Body of pancreas (tissue), 4 donors: ENCODE measurements around the gene LMTK2. TPM values are rescaled to one million over a fixed set of nuclear protein-coding genes. Genes with fewer than 3 reads are reported as not detected.

ENCODE experiments used
- ATAC-seq: fragments of 150-250 bp; one replicate; pipeline ENCODE4 v1.9.1; 2016
- DNase-seq, 4 donors: peaks; one replicate each; pipeline ENCODE4 v3.0.0-alpha.2; 2019
- H3K27ac ChIP-seq, 4 donors: fragments of 200-600 bp; sonication (generic); 1 replicate in 3 of 4; 2 replicates in 1 of 4; pipeline versions ENCODE4 v1.5.1 to v1.6.1; 2016 to 2019; ENCODE audit warnings: mild to moderate bottlenecking in 1 of 4, mixed read lengths in 1 of 4, moderate library complexity in 1 of 4
- H3K27me3 ChIP-seq, 2 donors: fragments of 200-600 bp; sonication (generic); one replicate each; pipeline ENCODE4 v1.6.0; 2016; ENCODE audit warnings: mild to moderate bottlenecking in 1 of 2
- H3K36me3 ChIP-seq, 2 donors: fragments of 200-600 bp; sonication (generic); replicated peaks in 1 of 2; 2 replicates each; pipeline ENCODE4 v1.5.1; 2016; ENCODE audit warnings: low read depth in 2 of 2; ENCODE audit not compliant: insufficient read depth in 1 of 2
- H3K4me1 ChIP-seq: fragments of 200-600 bp; sonication (generic); one replicate; pipeline ENCODE4 v1.6.0; 2016
- H3K4me3 ChIP-seq, 2 donors: fragments of 200-600 bp; sonication (generic); 1 replicate in 1 of 2; 2 replicates in 1 of 2; pipeline ENCODE4 v1.5.1; 2016 to 2019
- H3K9me3 ChIP-seq, 3 donors: fragments of 200-600 bp; sonication (generic); 1 replicate in 2 of 3; 2 replicates in 1 of 3; pipeline ENCODE4 v1.5.1; 2016
- CTCF ChIP-seq, 7 experiments: fragments of 450-650 bp in 4 of 7; fragments of 200-600 bp in 3 of 7; sonication (generic) in 3 of 7; IDR thresholded peaks; one replicate each; pipeline ENCODE4 v1.5.1; 2016 to 2019; ENCODE audit warnings: antibody characterized with exemption in 7 of 7
- POLR2A ChIP-seq, 3 donors: fragments of 450-650 bp; IDR thresholded peaks; one replicate each; pipeline ENCODE4 v1.6.1; 2016; ENCODE audit warnings: antibody characterized with exemption in 3 of 3, mild to moderate bottlenecking in 2 of 3
- WGBS, 2 donors: methylation state at CpG; one replicate each; pipeline ENCODE4 v1.1.5; 2017; 5-methylcytosine and 5-hydroxymethylcytosine counted together
- intact Hi-C: fragments of 100-400 bp; cut with DNase I; formaldehyde crosslinking; loops from one replicate; pipeline ENCODE4 v1.15.1; 2023
- total RNA-seq, 2 donors: library from RNA; depleted of rRNA; stranded (reverse); fragments of >200 nt; gene quantifications; one replicate each; pipeline ENCODE4 v1.1.0, GENCODE V29; 2016

The LMTK2 gene
- total RNA-seq, 2 donors from 2014 or later = 19.7 to 23.1 TPM

- ATAC-seq (no peak), DNase-seq (no peak)
- Histone ChIP-seq H3K27me3 (no peaks in the 10 kb centered on the region), H3K27ac (peak overlapping the region; percentile 39 to 91 (median 86)), H3K36me3 (no peaks in the 10 kb centered on the region), H3K4me3 (no peak overlapping the region), H3K4me1 (peaks cover 81% of the 10 kb centered on the region), H3K9me3 (no peaks in the 10 kb centered on the region)
- intact Hi-C loops = no loop called here
- WGBS, 2 donors = 93 to 95% methylated on average over 24 of the region's 24 CpGs
- TF ChIP-seq CTCF (IDR thresholded peaks at IDR 0.05) = no peak
- TF ChIP-seq POLR2A (IDR thresholded peaks at IDR 0.05) = no peak
Observed at GRCh38 chr7:98171449-98171848, 64.8 kb downstream of the LMTK2 start.

GRCh38 chr7:98174334-98175259 lies 67.9 kb downstream of the LMTK2 start:
- no peaks in the 10 kb centered on the region for H3K36me3 ChIP-seq
- WGBS, 2 donors = 55 to 56% methylated on average over 15 to 20 of the region's 20 CpGs
- intact Hi-C loops = no loop called here
- peak overlapping the region; percentile 82 to 91 (median 86) for H3K27ac ChIP-seq
- TF ChIP-seq POLR2A (IDR thresholded peaks at IDR 0.05) (peak in 2 of 3 donors; percentile 44 to 46), CTCF (IDR thresholded peaks at IDR 0.05) (peak in 6 of 7 experiments; percentile 13 to 60 (median 52))
- H3K9me3 ChIP-seq = no peaks in the 10 kb centered on the region
- DNase-seq = peak; percentile 88 to 95 (median 94)
- H3K27me3 ChIP-seq = no peaks in the 10 kb centered on the region
- no peak overlapping the region for H3K4me3 ChIP-seq
- H3K4me1 ChIP-seq = peaks cover 96% of the 10 kb centered on the region
- peak; percentile 63 for ATAC-seq

- ATAC-seq = no peak
- WGBS, 2 donors = 78 to 80% methylated on average over 8 of the region's 8 CpGs
- Histone ChIP-seq H3K27me3 (no peaks in the 10 kb centered on the region), H3K4me3 (no peak overlapping the region), H3K9me3 (no peaks in the 10 kb centered on the region), H3K4me1 (peaks cover 94% of the 10 kb centered on the region), H3K27ac (peak overlapping the region; percentile 82 to 91 (median 86)), H3K36me3 (no peaks in the 10 kb centered on the region)
- TF ChIP-seq CTCF (IDR thresholded peaks at IDR 0.05) (no peak), POLR2A (IDR thresholded peaks at IDR 0.05) (no peak)
- no peak for DNase-seq
- intact Hi-C loops = no loop called here
Observed at GRCh38 chr7:98175260-98175940, 68.7 kb downstream of the LMTK2 start.

- TF ChIP-seq CTCF (IDR thresholded peaks at IDR 0.05) = no peak
- TF ChIP-seq POLR2A (IDR thresholded peaks at IDR 0.05) = no peak
- 40 to 50% methylated on average over 6 of the region's 6 CpGs for WGBS, 2 donors
- peak overlapping the region; percentile 91 to 95 (median 92) for H3K27ac ChIP-seq
- H3K4me1 ChIP-seq = peaks cover 83% of the 10 kb centered on the region
- intact Hi-C loops = no loop called here
- no peaks in the 10 kb centered on the region for H3K36me3 ChIP-seq
- DNase-seq (peak in 3 of 4 donors; percentile 48 to 70 (median 49)), ATAC-seq (peak; percentile 40)
- H3K4me3 ChIP-seq = no peak overlapping the region
- no peaks in the 10 kb centered on the region for H3K9me3 ChIP-seq
- H3K27me3 ChIP-seq = no peaks in the 10 kb centered on the region
Observed at GRCh38 chr7:98177553-98177952, 70.9 kb downstream of the LMTK2 start.
